HepG2 (cell line): ENCODE measurements around the gene ZCCHC9.

Source experiments
- KLF9 ChIP-seq: IDR thresholded peaks from 2 replicates; pipeline ENCODE4 v1.6.1; 2016; ENCODE audit warnings: low read depth
- NKX3-1 ChIP-seq: sonication (generic); formaldehyde crosslinking; IDR thresholded peaks from 2 replicates; pipeline ENCODE4 v1.5.0; 2020; ENCODE audit warnings: missing genetic modification reagents
- RFX5 ChIP-seq: IDR thresholded peaks from 2 replicates; pipeline ENCODE4 v1.6.1; 2011; ENCODE audit warnings: low read depth, low read length, improper control_type of control experiment
- THYN1 ChIP-seq: sonication (generic); formaldehyde crosslinking; IDR thresholded peaks from 2 replicates; pipeline ENCODE4 v1.8.1; 2023; ENCODE audit warnings: low read depth, mild to moderate bottlenecking, moderate library complexity, missing genetic modification reagents, borderline replicate concordance
- TOE1 ChIP-seq: sonication (generic); formaldehyde crosslinking; IDR thresholded peaks from 2 replicates; pipeline ENCODE4 v1.4.0; 2020; ENCODE audit warnings: mild to moderate bottlenecking, missing genetic modification reagents
- ZNF24 ChIP-seq: fragments of 450-650 bp; IDR thresholded peaks from 2 replicates; pipeline ENCODE4 v1.6.1; 2017; ENCODE audit warnings: antibody characterized with exemption, mild to moderate bottlenecking
- ZNF335 ChIP-seq: sonication (generic); formaldehyde crosslinking; IDR thresholded peaks from 2 replicates; pipeline ENCODE4 v1.4.0; 2020; ENCODE audit warnings: missing genetic modification reagents
- ZNF761 ChIP-seq: sonication (generic); formaldehyde crosslinking; conservative IDR thresholded peaks from 2 replicates; pipeline ENCODE4 v1.4.0; 2020; ENCODE audit warnings: mild to moderate bottlenecking, missing genetic modification reagents
- TF ChIP-seq, protein P1 (sequence below): sonication (generic); formaldehyde crosslinking; IDR thresholded peaks from 2 replicates; pipeline ENCODE4 v1.5.0; 2020; ENCODE audit warnings: mild to moderate bottlenecking, missing genetic modification reagents, moderate library complexity

DNA sequence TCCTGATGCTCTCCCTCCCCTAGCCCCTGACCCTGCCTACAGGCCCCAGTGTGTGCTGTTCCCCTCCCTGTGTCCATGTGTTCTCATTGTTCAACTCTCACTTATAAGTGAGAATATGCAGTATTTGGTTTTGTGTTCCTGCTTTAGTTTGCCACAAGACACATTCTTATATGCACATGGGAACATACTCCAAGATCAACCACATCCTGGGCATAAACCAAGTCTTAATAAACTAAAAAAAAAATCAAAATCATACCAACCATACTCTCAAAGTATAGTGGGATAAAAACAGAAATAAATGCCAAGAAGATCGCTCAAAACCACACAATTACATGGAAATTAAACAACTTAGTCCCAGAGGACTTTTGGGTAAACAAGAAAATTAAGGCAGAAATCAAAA, 11.2 kb upstream of the ZCCHC9 start:
- no peak for TF ChIP-seq NKX3-1
- TF ChIP-seq KLF9 (CRISPR knock-in tag) = no peak
- no peak for TF ChIP-seq ZNF24
- TF ChIP-seq, protein P1, sequence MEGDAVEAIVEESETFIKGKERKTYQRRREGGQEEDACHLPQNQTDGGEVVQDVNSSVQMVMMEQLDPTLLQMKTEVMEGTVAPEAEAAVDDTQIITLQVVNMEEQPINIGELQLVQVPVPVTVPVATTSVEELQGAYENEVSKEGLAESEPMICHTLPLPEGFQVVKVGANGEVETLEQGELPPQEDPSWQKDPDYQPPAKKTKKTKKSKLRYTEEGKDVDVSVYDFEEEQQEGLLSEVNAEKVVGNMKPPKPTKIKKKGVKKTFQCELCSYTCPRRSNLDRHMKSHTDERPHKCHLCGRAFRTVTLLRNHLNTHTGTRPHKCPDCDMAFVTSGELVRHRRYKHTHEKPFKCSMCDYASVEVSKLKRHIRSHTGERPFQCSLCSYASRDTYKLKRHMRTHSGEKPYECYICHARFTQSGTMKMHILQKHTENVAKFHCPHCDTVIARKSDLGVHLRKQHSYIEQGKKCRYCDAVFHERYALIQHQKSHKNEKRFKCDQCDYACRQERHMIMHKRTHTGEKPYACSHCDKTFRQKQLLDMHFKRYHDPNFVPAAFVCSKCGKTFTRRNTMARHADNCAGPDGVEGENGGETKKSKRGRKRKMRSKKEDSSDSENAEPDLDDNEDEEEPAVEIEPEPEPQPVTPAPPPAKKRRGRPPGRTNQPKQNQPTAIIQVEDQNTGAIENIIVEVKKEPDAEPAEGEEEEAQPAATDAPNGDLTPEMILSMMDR (CRISPR knock-in tag) = no peak
- no peak for TF ChIP-seq TOE1 (CRISPR knock-in tag)
- no peak for TF ChIP-seq ZNF335 (CRISPR knock-in tag)
- TF ChIP-seq RFX5 = no peak
- no peak for TF ChIP-seq THYN1 (CRISPR knock-in tag)
- TF ChIP-seq ZNF761 (CRISPR knock-in tag) = no peak
